K562 (cell line): ENCODE results near the gene H2BK1. TPM values are rescaled to one million over a fixed set of nuclear protein-coding genes. Genes with fewer than 3 reads are reported as not detected.

Source experiments
- CSDE1 ChIP-seq, 2 experiments: fragments of 450-650 bp; IDR thresholded peaks; 2 replicates each; pipeline ENCODE4 v1.6.1; 2016; ENCODE audit warnings: mild to moderate bottlenecking in 1 of 2
- ELK1 ChIP-seq: sonication (generic); formaldehyde crosslinking; IDR thresholded peaks from 2 replicates; pipeline ENCODE4 v1.8.1; 2022; ENCODE audit warnings: missing genetic modification reagents
- NFE2 ChIP-seq: IDR thresholded peaks from 2 replicates; pipeline ENCODE4 v1.6.1; 2014; ENCODE audit warnings: antibody characterized with exemption, low read depth
- PATZ1 ChIP-seq: fragments of 250-450 bp; sonication (Bioruptor Pico); IDR thresholded peaks from 2 replicates; pipeline ENCODE4 v1.5.0; 2020; ENCODE audit warnings: mild to moderate bottlenecking, borderline replicate concordance
- POLR2AphosphoS2 ChIP-seq: IDR thresholded peaks from 2 replicates; pipeline ENCODE4 v1.6.1; 2012; ENCODE audit warnings: low read length, improper control_type of control experiment
- TFE3 ChIP-seq: fragments of 450-650 bp; formaldehyde crosslinking; IDR thresholded peaks from 2 replicates; pipeline ENCODE4 v1.4.0; 2020; ENCODE audit warnings: mild to moderate bottlenecking, mixed read lengths
- ZNF175 ChIP-seq: fragments of 200-800 bp; sonication (Bioruptor generic); IDR thresholded peaks from 2 replicates; pipeline ENCODE4 v1.6.1; 2016; ENCODE audit warnings: low read depth, mild to moderate bottlenecking, missing genetic modification characterization, missing compliant biosample characterization
- ZNF507 ChIP-seq: conservative IDR thresholded peaks from 2 replicates; pipeline ENCODE4 v1.6.1; 2017; ENCODE audit warnings: missing genetic modification characterization, missing compliant biosample characterization
- ZNF609 ChIP-seq: sonication (generic); formaldehyde crosslinking; IDR thresholded peaks from 2 replicates; pipeline ENCODE4 v1.8.1; 2023; ENCODE audit warnings: missing genetic modification reagents, mild to moderate bottlenecking, borderline replicate concordance
- ZNF639 ChIP-seq, 2 experiments: fragments of 200-800 bp in 1 of 2; sonication (Bioruptor generic) in 1 of 2; sonication (generic) in 1 of 2; formaldehyde crosslinking in 1 of 2; IDR thresholded peaks in 1 of 2; conservative IDR thresholded peaks in 1 of 2; 2 replicates each; pipeline versions ENCODE4 v1.5.0 to v1.6.1; 2016 to 2020; ENCODE audit warnings: missing compliant biosample characterization in 1 of 2, missing genetic modification characterization in 1 of 2, missing genetic modification reagents in 1 of 2
- polyA plus RNA-seq, 8 experiments: library from polyadenylated mRNA; depleted of rRNA in 4 of 8; stranded (reverse) in 5 of 8; unstranded in 3 of 8; fragments of >200 nt; fragmentation: Nextera tagmentation in 2 of 8; fragmentation: Illumina TruSeq in 1 of 8; extraction: Ambion mirVana in 2 of 8; extraction: Trizol in 1 of 8; gene quantifications; 2 replicates each; pipeline versions ENCODE4 v1.2.1 to v1.2.3, GENCODE V29; 2011 to 2014; ENCODE audit warnings: inconsistent platforms in 1 of 8, missing spikeins in 1 of 8
- total RNA-seq, 7 experiments: library from RNA; depleted of rRNA in 6 of 7; stranded (reverse); fragments of >200 nt in 6 of 7; fragmentation: Illumina TruSeq in 2 of 7; extraction: Trizol in 2 of 7; gene quantifications; 2 replicates each; pipeline versions ENCODE4 v1.2.1 to v1.2.3, GENCODE V29; 2011 to 2021; ENCODE audit warnings: low replicate concordance in 1 of 7
- TF ChIP-seq, protein P1 (sequence below): fragments of 450-650 bp; IDR thresholded peaks from 2 replicates; pipeline ENCODE4 v1.7.1; 2018; ENCODE audit warnings: mild to moderate bottlenecking, low read depth; ENCODE audit not compliant: partially characterized antibody

Gene H2BK1
- total and polyA plus RNA-seq, 9 of the 15 experiments (the other 6 are each of a cell fraction or from before 2014, with no cell fraction given): not detected

- TF ChIP-seq, protein P1, sequence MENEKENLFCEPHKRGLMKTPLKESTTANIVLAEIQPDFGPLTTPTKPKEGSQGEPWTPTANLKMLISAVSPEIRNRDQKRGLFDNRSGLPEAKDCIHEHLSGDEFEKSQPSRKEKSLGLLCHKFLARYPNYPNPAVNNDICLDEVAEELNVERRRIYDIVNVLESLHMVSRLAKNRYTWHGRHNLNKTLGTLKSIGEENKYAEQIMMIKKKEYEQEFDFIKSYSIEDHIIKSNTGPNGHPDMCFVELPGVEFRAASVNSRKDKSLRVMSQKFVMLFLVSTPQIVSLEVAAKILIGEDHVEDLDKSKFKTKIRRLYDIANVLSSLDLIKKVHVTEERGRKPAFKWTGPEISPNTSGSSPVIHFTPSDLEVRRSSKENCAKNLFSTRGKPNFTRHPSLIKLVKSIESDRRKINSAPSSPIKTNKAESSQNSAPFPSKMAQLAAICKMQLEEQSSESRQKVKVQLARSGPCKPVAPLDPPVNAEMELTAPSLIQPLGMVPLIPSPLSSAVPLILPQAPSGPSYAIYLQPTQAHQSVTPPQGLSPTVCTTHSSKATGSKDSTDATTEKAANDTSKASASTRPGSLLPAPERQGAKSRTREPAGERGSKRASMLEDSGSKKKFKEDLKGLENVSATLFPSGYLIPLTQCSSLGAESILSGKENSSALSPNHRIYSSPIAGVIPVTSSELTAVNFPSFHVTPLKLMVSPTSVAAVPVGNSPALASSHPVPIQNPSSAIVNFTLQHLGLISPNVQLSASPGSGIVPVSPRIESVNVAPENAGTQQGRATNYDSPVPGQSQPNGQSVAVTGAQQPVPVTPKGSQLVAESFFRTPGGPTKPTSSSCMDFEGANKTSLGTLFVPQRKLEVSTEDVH: no peak
- TF ChIP-seq ZNF609 (CRISPR knock-in tag) (no peak), POLR2AphosphoS2 (0 out of 2 replicates have a peak, but pooled peaks have one; percentile 55), PATZ1 (CRISPR knock-in tag) (no peak), ELK1 (CRISPR knock-in tag) (no peak), NFE2 (peak; percentile 96), ZNF175 (CRISPR knock-in tag) (peak; percentile 94), CSDE1 (IDR thresholded peaks at IDR 0.05) (no peak), TFE3 (CRISPR knock-in tag) (no peak), ZNF639 (CRISPR knock-in tag; conservative IDR thresholded peaks at IDR 0.05 in 1 of 2, IDR thresholded peaks at IDR 0.05 in 1 of 2) (no peak), ZNF507 (no peak)
Measured at GRCh38 chr7:151240942-151241754, 30.9 kb upstream of the H2BK1 start (continued).
